ENCODE measurements around the gene KCNMA1.

The KCNMA1 gene

GRCh38 chr10:77616766-77617165 is 20.8 kb downstream of the KCNMA1 start:
- H3K9me3 ChIP-seq (ENCODE audit: control insufficient read depth, low read length) = no peaks in the 10 kb centered on the region
- WGBS, 2 experiments (ENCODE audit: insufficient coverage in 2 of 2) = 94 to 97% methylated on average over 4 to 5 of the region's 5 CpGs
- H3K36me3 ChIP-seq (ENCODE audit: control insufficient read depth, insufficient read depth, low read length) = peaks cover 3% of the 10 kb centered on the region
- H3K4me1 ChIP-seq (ENCODE audit: control insufficient read depth, insufficient read depth, low read length, poor library complexity, severe bottlenecking) = no peaks in the 10 kb centered on the region
- H3K27ac ChIP-seq (ENCODE audit: low read depth, low read length, severe bottlenecking) = no peak overlapping the region
- H3K4me3 ChIP-seq (ENCODE audit: extremely low read depth, insufficient read depth, low read length, poor library complexity, severe bottlenecking) = no peak overlapping the region

GRCh38 chr10:77614778-77615625 is 22.6 kb downstream of the KCNMA1 start:
- Histone ChIP-seq H3K4me3 (ENCODE audit: extremely low read depth, insufficient read depth, low read length, poor library complexity, severe bottlenecking) (no peak overlapping the region), H3K27ac (ENCODE audit: low read depth, low read length, severe bottlenecking) (no peak overlapping the region), H3K4me1 (ENCODE audit: control insufficient read depth, insufficient read depth, low read length, poor library complexity, severe bottlenecking) (no peaks in the 10 kb centered on the region), H3K9me3 (ENCODE audit: control insufficient read depth, low read length) (no peaks in the 10 kb centered on the region), H3K36me3 (ENCODE audit: control insufficient read depth, insufficient read depth, low read length) (peaks cover 3% of the 10 kb centered on the region)
- WGBS, 2 experiments (ENCODE audit: insufficient coverage in 2 of 2) = 75 to 94% methylated on average over 2 to 4 of the region's 6 CpGs

DNA sequence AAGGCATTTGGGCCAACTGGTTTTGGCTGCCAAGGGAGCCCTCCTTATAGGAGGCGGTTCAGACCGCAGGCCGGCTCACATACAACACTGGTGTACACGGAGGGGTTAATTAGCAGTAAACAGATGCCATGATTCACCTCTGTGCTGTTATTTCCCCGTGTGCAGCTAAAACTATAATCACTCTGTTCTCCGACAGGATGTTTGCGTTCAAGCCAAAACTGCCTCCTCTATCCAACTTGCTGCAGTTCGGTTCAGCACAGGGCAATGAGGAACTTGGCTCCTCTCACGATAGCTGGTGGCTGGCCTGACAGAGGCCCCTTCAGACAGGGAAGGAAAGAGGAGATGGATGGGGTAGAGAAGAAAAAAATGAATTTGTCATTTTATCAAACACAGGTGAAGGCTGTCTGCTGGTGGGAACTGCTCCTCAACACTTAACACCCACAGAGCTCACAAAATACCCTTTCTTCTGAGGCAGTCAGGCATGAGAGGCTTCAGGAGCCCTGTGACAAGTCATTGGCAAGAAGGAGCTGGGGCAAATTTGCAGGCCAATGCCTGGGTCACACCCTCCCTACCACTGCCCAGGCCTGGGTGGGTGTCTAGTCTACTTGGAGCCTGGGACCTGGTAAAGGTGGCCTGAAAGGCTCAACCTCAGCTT is 24.0 kb downstream of the KCNMA1 start:
- H3K4me3 ChIP-seq (ENCODE audit: extremely low read depth, insufficient read depth, low read length, poor library complexity, severe bottlenecking) = no peak overlapping the region
- H3K27ac ChIP-seq (ENCODE audit: low read depth, low read length, severe bottlenecking) = no peak overlapping the region
- no peaks in the 10 kb centered on the region for H3K4me1 ChIP-seq (ENCODE audit: control insufficient read depth, insufficient read depth, low read length, poor library complexity, severe bottlenecking)
- 94 to 95% methylated on average over 7 to 9 of the region's 9 CpGs for WGBS, 2 experiments (ENCODE audit: insufficient coverage in 2 of 2)
- H3K9me3 ChIP-seq (ENCODE audit: control insufficient read depth, low read length) = no peaks in the 10 kb centered on the region
- peaks cover 2% of the 10 kb centered on the region for H3K36me3 ChIP-seq (ENCODE audit: control insufficient read depth, insufficient read depth, low read length)

DNA sequence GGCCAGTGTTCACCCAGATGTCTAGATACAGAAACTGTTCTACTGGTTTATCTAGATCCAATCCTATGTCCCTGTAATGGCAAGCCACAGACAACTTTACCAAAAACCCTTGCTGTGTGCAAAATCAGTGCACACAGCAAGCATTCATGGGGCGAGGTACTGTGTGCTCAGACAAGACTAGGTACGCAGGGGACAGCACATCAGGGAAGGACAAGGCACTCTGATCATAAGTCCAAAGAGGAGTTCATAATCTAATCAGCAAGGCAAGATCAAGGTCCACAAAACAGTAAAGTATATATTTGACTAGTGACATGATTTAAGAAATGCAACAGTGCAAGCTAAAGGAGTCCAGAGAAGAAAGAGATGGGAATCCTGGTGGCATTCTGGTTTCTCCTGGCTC is 25.9 kb downstream of the KCNMA1 start:
- Histone ChIP-seq H3K36me3 (ENCODE audit: control insufficient read depth, insufficient read depth, low read length) (no peaks in the 10 kb centered on the region), H3K4me3 (ENCODE audit: extremely low read depth, insufficient read depth, low read length, poor library complexity, severe bottlenecking) (no peak overlapping the region), H3K4me1 (ENCODE audit: control insufficient read depth, insufficient read depth, low read length, poor library complexity, severe bottlenecking) (no peaks in the 10 kb centered on the region), H3K27ac (ENCODE audit: low read depth, low read length, severe bottlenecking) (no peak overlapping the region), H3K9me3 (ENCODE audit: control insufficient read depth, low read length) (no peaks in the 10 kb centered on the region)
- 91 to 94% methylated on average over 2 of the region's 2 CpGs for WGBS, 2 experiments (ENCODE audit: insufficient coverage in 2 of 2)

GRCh38 chr10:77611221-77611620 is 26.4 kb downstream of the KCNMA1 start:
- Histone ChIP-seq H3K4me1 (ENCODE audit: control insufficient read depth, insufficient read depth, low read length, poor library complexity, severe bottlenecking) (no peaks in the 10 kb centered on the region), H3K27ac (ENCODE audit: low read depth, low read length, severe bottlenecking) (no peak overlapping the region), H3K9me3 (ENCODE audit: control insufficient read depth, low read length) (no peaks in the 10 kb centered on the region), H3K36me3 (ENCODE audit: control insufficient read depth, insufficient read depth, low read length) (no peaks in the 10 kb centered on the region), H3K4me3 (ENCODE audit: extremely low read depth, insufficient read depth, low read length, poor library complexity, severe bottlenecking) (no peak overlapping the region)
- 84 to 98% methylated on average over 5 of the region's 5 CpGs for WGBS, 2 experiments (ENCODE audit: insufficient coverage in 2 of 2)

DNA sequence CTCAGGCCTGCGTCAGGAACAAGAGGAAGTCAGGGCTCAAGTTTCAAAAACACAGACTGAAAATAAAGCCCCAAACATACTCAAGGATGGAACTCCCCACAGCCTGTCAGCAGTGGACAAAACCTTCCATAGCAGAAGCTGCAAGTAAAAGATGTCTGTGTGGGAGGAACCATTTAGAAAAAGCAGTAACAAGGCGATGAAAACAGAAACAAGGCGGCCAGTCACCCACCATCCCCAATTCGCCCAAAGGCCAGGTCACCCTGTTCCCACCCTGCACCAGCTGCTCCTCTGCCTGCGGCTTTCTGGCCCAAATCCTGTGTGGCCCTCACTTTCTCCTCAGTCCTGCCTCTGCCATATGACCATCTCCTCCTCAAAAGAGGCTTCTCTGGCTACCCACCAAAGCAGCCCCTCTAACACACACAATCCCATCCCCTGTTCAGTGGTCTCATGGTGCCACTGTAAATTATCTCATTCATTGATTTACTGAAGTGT is 27.8 kb downstream of the KCNMA1 start:
- Histone ChIP-seq H3K27ac (ENCODE audit: low read depth, low read length, severe bottlenecking) (no peak overlapping the region), H3K9me3 (ENCODE audit: control insufficient read depth, low read length) (no peaks in the 10 kb centered on the region), H3K4me3 (ENCODE audit: extremely low read depth, insufficient read depth, low read length, poor library complexity, severe bottlenecking) (no peak overlapping the region), H3K4me1 (ENCODE audit: control insufficient read depth, insufficient read depth, low read length, poor library complexity, severe bottlenecking) (no peaks in the 10 kb centered on the region), H3K36me3 (ENCODE audit: control insufficient read depth, insufficient read depth, low read length) (no peaks in the 10 kb centered on the region)
- 88 to 94% methylated on average over 4 of the region's 5 CpGs for WGBS, 2 experiments (ENCODE audit: insufficient coverage in 2 of 2)

- Histone ChIP-seq H3K36me3 (ENCODE audit: control insufficient read depth, insufficient read depth, low read length) (no peaks in the 10 kb centered on the region), H3K27ac (ENCODE audit: low read depth, low read length, severe bottlenecking) (no peak overlapping the region), H3K4me1 (ENCODE audit: control insufficient read depth, insufficient read depth, low read length, poor library complexity, severe bottlenecking) (peaks cover 7% of the 10 kb centered on the region), H3K9me3 (ENCODE audit: control insufficient read depth, low read length) (no peaks in the 10 kb centered on the region), H3K4me3 (ENCODE audit: extremely low read depth, insufficient read depth, low read length, poor library complexity, severe bottlenecking) (no peak overlapping the region)
- WGBS, 2 experiments (ENCODE audit: insufficient coverage in 2 of 2) = 86 to 100% methylated on average over 4 to 7 of the region's 9 CpGs
Measured at GRCh38 chr10:77608281-77608680, 29.3 kb downstream of the KCNMA1 start.

- H3K27ac ChIP-seq (ENCODE audit: low read depth, low read length, severe bottlenecking) = no peak overlapping the region
- peaks cover 15% of the 10 kb centered on the region for H3K4me1 ChIP-seq (ENCODE audit: control insufficient read depth, insufficient read depth, low read length, poor library complexity, severe bottlenecking)
- 80 to 92% methylated on average over 2 of the region's 2 CpGs for WGBS, 2 experiments (ENCODE audit: insufficient coverage in 2 of 2)
- no peaks in the 10 kb centered on the region for H3K36me3 ChIP-seq (ENCODE audit: control insufficient read depth, insufficient read depth, low read length)
- H3K4me3 ChIP-seq (ENCODE audit: extremely low read depth, insufficient read depth, low read length, poor library complexity, severe bottlenecking) = no peak overlapping the region
- no peaks in the 10 kb centered on the region for H3K9me3 ChIP-seq (ENCODE audit: control insufficient read depth, low read length)
Measured at GRCh38 chr10:77606751-77607150, 30.9 kb downstream of the KCNMA1 start.

DNA sequence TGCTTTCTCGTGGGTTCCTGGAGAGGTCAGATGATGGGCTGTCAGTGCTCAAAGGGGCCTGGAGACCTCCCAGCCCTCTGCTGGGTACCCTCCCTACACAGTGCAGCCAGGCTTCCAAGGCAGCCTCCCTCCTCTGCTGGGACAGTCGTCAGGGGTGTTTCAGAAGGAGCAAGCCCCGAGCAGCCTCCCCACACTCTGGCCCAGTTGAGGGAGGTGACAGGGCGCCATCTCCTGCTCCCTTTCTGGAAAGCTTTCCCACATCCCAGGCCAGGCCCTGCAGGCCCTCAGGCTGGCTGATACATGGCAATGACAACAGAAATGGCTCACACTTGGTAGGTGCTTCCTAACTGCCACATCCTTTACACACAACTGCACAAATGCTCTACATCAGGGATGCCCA is 32.1 kb downstream of the KCNMA1 start:
- Histone ChIP-seq H3K36me3 (ENCODE audit: control insufficient read depth, insufficient read depth, low read length) (no peaks in the 10 kb centered on the region), H3K9me3 (ENCODE audit: control insufficient read depth, low read length) (no peaks in the 10 kb centered on the region), H3K4me3 (ENCODE audit: extremely low read depth, insufficient read depth, low read length, poor library complexity, severe bottlenecking) (no peak overlapping the region), H3K4me1 (ENCODE audit: control insufficient read depth, insufficient read depth, low read length, poor library complexity, severe bottlenecking) (peaks cover 15% of the 10 kb centered on the region), H3K27ac (ENCODE audit: low read depth, low read length, severe bottlenecking) (no peak overlapping the region)
- WGBS, 2 experiments (ENCODE audit: insufficient coverage in 2 of 2) = 59 to 100% methylated on average over 1 to 4 of the region's 4 CpGs

DNA sequence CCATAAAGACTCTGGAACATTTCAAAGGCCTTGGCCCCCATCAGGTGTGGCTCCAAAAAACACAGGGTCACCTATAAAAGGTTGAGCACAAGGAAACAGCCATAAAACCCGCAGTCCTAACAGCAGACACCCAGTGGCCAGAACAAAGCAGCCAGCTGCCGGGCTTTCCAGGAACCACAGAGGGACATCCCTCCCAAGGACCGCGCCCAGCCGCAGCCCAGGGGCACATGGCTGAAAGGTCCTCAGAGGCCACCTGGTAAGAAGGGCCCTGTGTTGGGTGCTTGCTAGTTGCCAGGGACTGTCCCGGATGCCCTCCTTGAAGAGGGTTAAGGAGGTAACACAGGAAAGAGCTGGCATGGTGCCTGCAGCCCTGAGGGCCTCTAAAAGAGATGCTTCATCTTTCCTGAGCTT is 32.7 kb downstream of the KCNMA1 start:
- Histone ChIP-seq H3K4me3 (ENCODE audit: extremely low read depth, insufficient read depth, low read length, poor library complexity, severe bottlenecking) (no peak overlapping the region), H3K4me1 (ENCODE audit: control insufficient read depth, insufficient read depth, low read length, poor library complexity, severe bottlenecking) (peaks cover 15% of the 10 kb centered on the region), H3K9me3 (ENCODE audit: control insufficient read depth, low read length) (no peaks in the 10 kb centered on the region), H3K36me3 (ENCODE audit: control insufficient read depth, insufficient read depth, low read length) (no peaks in the 10 kb centered on the region), H3K27ac (ENCODE audit: low read depth, low read length, severe bottlenecking) (no peak overlapping the region)
- WGBS, 2 experiments (ENCODE audit: insufficient coverage in 2 of 2) = 87 to 89% methylated on average over 6 of the region's 6 CpGs

- WGBS, 2 experiments (ENCODE audit: insufficient coverage in 2 of 2) = 83% methylated on average over 1 of the region's 1 CpG; no CpG with 5 or more reads in 1 of the 2 experiments
- H3K9me3 ChIP-seq (ENCODE audit: control insufficient read depth, low read length) = no peaks in the 10 kb centered on the region
- H3K27ac ChIP-seq (ENCODE audit: low read depth, low read length, severe bottlenecking) = no peak overlapping the region
Measured at GRCh38 chr10:77604063-77604462, 33.5 kb downstream of the KCNMA1 start.

More at GRCh38 chr10:77604063-77604462, 33.5 kb downstream of the KCNMA1 start:
- H3K4me3 ChIP-seq (ENCODE audit: extremely low read depth, insufficient read depth, low read length, poor library complexity, severe bottlenecking) = no peak overlapping the region
- H3K36me3 ChIP-seq (ENCODE audit: control insufficient read depth, insufficient read depth, low read length) = no peaks in the 10 kb centered on the region
- H3K4me1 ChIP-seq (ENCODE audit: control insufficient read depth, insufficient read depth, low read length, poor library complexity, severe bottlenecking) = peaks cover 15% of the 10 kb centered on the region

All from mesodermal cell (in vitro differentiated cells).